Measurements from ENCODE around the gene KLHL29.

DNA sequence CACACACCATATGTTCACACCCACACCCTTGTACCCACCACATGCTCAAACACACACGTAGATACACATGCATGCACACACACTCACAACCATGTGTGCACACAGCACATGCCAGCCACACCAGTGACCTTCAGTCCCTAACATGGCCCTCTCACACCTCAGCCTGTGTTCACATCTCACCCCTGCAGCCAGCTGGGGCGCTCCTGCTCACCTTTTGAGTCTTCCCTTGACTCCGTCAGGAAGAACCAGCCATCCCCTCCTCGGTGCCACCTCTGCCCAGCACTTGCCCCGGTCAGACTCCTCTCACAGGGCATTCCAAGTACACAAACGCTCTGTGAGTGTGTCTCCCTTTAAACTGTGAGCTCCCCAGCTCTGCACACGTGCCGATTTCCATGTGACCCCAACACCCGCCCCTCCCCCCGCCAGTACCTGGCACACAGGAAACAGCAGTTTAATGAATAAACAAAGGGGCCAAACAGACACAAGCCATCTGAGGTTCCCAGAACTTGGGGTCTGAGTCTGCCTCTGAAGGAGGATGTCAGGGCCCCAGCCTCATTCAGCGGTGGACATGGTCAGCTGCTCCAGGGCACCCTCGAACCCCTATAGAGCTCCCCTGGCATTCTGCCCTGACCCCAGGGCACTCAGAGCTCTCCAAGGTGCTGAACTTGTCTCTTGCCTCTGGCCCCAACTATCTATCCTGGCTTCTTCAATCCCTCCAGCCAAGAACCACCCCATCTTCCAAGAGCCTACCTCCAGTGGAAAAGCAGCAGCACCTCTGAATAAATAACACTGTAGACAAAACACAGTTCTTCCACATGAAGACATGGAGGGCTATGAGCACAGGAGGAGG is 289.1 kb downstream of the KLHL29 start:
- TF ChIP-seq TAF1 (IDR thresholded peaks at IDR 0.05; ENCODE audit: borderline replicate concordance, low read depth, low read length) (no peak), POLR2A (IDR thresholded peaks at IDR 0.05; ENCODE audit: low read depth, low read length) (no peak), POLR2AphosphoS5 (IDR thresholded peaks at IDR 0.05; ENCODE audit: low read depth, low read length) (no peak)
